ENCODE data around the gene RELL1. TPM values are rescaled to one million over a fixed set of nuclear protein-coding genes. Genes with fewer than 3 reads are reported as not detected.
A peak's percentile ranks its signal among the peaks of the same experiment; 100 is the strongest.

Gene RELL1
- total RNA-seq, 1 donor from 2014 or later: 21.2 TPM

- Mint-ChIP-seq H3K27me3 (ENCODE audit: unreplicated experiment) (peaks cover 4% of the 10 kb centered on the region), H3K9me3 (ENCODE audit: unreplicated experiment) (no peaks in the 10 kb centered on the region), H3K4me1 (ENCODE audit: low read depth, unreplicated experiment) (peaks cover 8% of the 10 kb centered on the region), H3K4me3 (ENCODE audit: unreplicated experiment) (peak overlapping the region; percentile 34), H3K36me3 (ENCODE audit: unreplicated experiment) (no peaks in the 10 kb centered on the region), H3K27ac (ENCODE audit: unreplicated experiment) (no peak overlapping the region)
- DNase-seq: no peak
- no peak for TF ChIP-seq CTCF (IDR thresholded peaks at IDR 0.05; ENCODE audit: partially characterized antibody, unreplicated experiment)
Observed at GRCh38 chr4:37682701-37683401, 3.3 kb downstream of the RELL1 start.

- Mint-ChIP-seq H3K4me3 (ENCODE audit: unreplicated experiment) (no peak overlapping the region), H3K36me3 (ENCODE audit: unreplicated experiment) (no peaks in the 10 kb centered on the region), H3K4me1 (ENCODE audit: low read depth, unreplicated experiment) (peaks cover 4% of the 10 kb centered on the region), H3K9me3 (ENCODE audit: unreplicated experiment) (peaks cover 3% of the 10 kb centered on the region), H3K27ac (ENCODE audit: unreplicated experiment) (no peak overlapping the region), H3K27me3 (ENCODE audit: unreplicated experiment) (peaks cover 6% of the 10 kb centered on the region)
- TF ChIP-seq CTCF (IDR thresholded peaks at IDR 0.05; ENCODE audit: partially characterized antibody, unreplicated experiment): no peak
- DNase-seq: no peak
Observed at GRCh38 chr4:37680089-37680488, 6.1 kb downstream of the RELL1 start.

GRCh38 chr4:37679301-37679700, 6.9 kb downstream of the RELL1 start:
- no peak for DNase-seq
- peaks cover 4% of the 10 kb centered on the region for H3K27me3 Mint-ChIP-seq (ENCODE audit: unreplicated experiment)
- no peak overlapping the region for H3K4me3 Mint-ChIP-seq (ENCODE audit: unreplicated experiment)
- no peaks in the 10 kb centered on the region for H3K36me3 Mint-ChIP-seq (ENCODE audit: unreplicated experiment)
- peaks cover 3% of the 10 kb centered on the region for H3K9me3 Mint-ChIP-seq (ENCODE audit: unreplicated experiment)
- TF ChIP-seq CTCF (IDR thresholded peaks at IDR 0.05; ENCODE audit: partially characterized antibody, unreplicated experiment): no peak
- H3K27ac Mint-ChIP-seq (ENCODE audit: unreplicated experiment): no peak overlapping the region
- peaks cover 2% of the 10 kb centered on the region for H3K4me1 Mint-ChIP-seq (ENCODE audit: low read depth, unreplicated experiment)

- Mint-ChIP-seq H3K4me1 (ENCODE audit: low read depth, unreplicated experiment) (peaks cover 9% of the 10 kb centered on the region), H3K4me3 (ENCODE audit: unreplicated experiment) (no peak overlapping the region), H3K36me3 (ENCODE audit: unreplicated experiment) (no peaks in the 10 kb centered on the region), H3K9me3 (ENCODE audit: unreplicated experiment) (peaks cover 3% of the 10 kb centered on the region), H3K27me3 (ENCODE audit: unreplicated experiment) (peaks cover 4% of the 10 kb centered on the region), H3K27ac (ENCODE audit: unreplicated experiment) (no peak overlapping the region)
- no peak for TF ChIP-seq CTCF (IDR thresholded peaks at IDR 0.05; ENCODE audit: partially characterized antibody, unreplicated experiment)
- no peak for DNase-seq
Observed at GRCh38 chr4:37678624-37679023, 7.6 kb downstream of the RELL1 start.

GRCh38 chr4:37675587-37676290, 10.4 kb downstream of the RELL1 start:
- Mint-ChIP-seq H3K9me3 (ENCODE audit: unreplicated experiment) (peaks cover 3% of the 10 kb centered on the region), H3K4me3 (ENCODE audit: unreplicated experiment) (no peak overlapping the region), H3K4me1 (ENCODE audit: low read depth, unreplicated experiment) (peaks cover 11% of the 10 kb centered on the region), H3K27me3 (ENCODE audit: unreplicated experiment) (peaks cover 2% of the 10 kb centered on the region), H3K36me3 (ENCODE audit: unreplicated experiment) (no peaks in the 10 kb centered on the region), H3K27ac (ENCODE audit: unreplicated experiment) (no peak overlapping the region)
- TF ChIP-seq CTCF (IDR thresholded peaks at IDR 0.05; ENCODE audit: partially characterized antibody, unreplicated experiment): no peak
- DNase-seq: no peak

Measured in glutamatergic neuron (in vitro differentiated cells).